ENCODE data around the gene ZNF385D.
A peak's percentile ranks its signal among the peaks of the same experiment; 100 is the strongest.

ZNF385D gene

GRCh38 chr3:21673393-21673792 is 77.6 kb downstream of the ZNF385D start:
- DNase-seq (ENCODE audit: low spot score): no peak

- DNase-seq (ENCODE audit: low spot score): peak; percentile 83
These were observed 78.7 kb downstream of the ZNF385D start for GRCh38 chr3:21672303-21672702.

GRCh38 chr3:21670386-21670785 is 80.6 kb downstream of the ZNF385D start:
- DNase-seq (ENCODE audit: low spot score): no peak

- DNase-seq (ENCODE audit: low spot score): no peak
These were observed 83.0 kb downstream of the ZNF385D start for GRCh38 chr3:21668012-21668411.

GRCh38 chr3:21665444-21666100 is 85.4 kb downstream of the ZNF385D start:
- peak; percentile 21 for DNase-seq (ENCODE audit: low spot score)

GRCh38 chr3:21664996-21665395 is 86.0 kb downstream of the ZNF385D start:
- DNase-seq (ENCODE audit: low spot score): no peak

- DNase-seq (ENCODE audit: low spot score): no peak
These were observed 88.6 kb downstream of the ZNF385D start for GRCh38 chr3:21662403-21662802.

GRCh38 chr3:21654662-21655061 is 96.3 kb downstream of the ZNF385D start:
- DNase-seq (ENCODE audit: low spot score): no peak

- no peak for DNase-seq (ENCODE audit: low spot score)
These were observed 96.8 kb downstream of the ZNF385D start for GRCh38 chr3:21654241-21654640.

GRCh38 chr3:21649519-21649918 is 101.5 kb downstream of the ZNF385D start:
- no peak for DNase-seq (ENCODE audit: low spot score)

- no peak for DNase-seq (ENCODE audit: low spot score)
These were observed 103.0 kb downstream of the ZNF385D start for GRCh38 chr3:21647961-21648360.

- peak; percentile 66 for DNase-seq (ENCODE audit: low spot score)
These were observed 105.7 kb downstream of the ZNF385D start for GRCh38 chr3:21645121-21645897.

GRCh38 chr3:21644268-21644667 is 106.7 kb downstream of the ZNF385D start:
- no peak for DNase-seq (ENCODE audit: low spot score)

GRCh38 chr3:21643752-21644151 is 107.3 kb downstream of the ZNF385D start:
- DNase-seq (ENCODE audit: low spot score): no peak

GRCh38 chr3:21642433-21642832 is 108.6 kb downstream of the ZNF385D start:
- no peak for DNase-seq (ENCODE audit: low spot score)

GRCh38 chr3:21641959-21642358 is 109.1 kb downstream of the ZNF385D start:
- DNase-seq (ENCODE audit: low spot score): no peak

GRCh38 chr3:21638488-21638887 is 112.5 kb downstream of the ZNF385D start:
- DNase-seq (ENCODE audit: low spot score): no peak

GRCh38 chr3:21634112-21634511 is 116.9 kb downstream of the ZNF385D start:
- DNase-seq (ENCODE audit: low spot score): no peak

- no peak for DNase-seq (ENCODE audit: low spot score)
These were observed 126.5 kb downstream of the ZNF385D start for GRCh38 chr3:21624524-21624923.

- DNase-seq (ENCODE audit: low spot score): peak; percentile 45
These were observed 129.8 kb downstream of the ZNF385D start for GRCh38 chr3:21621181-21621651.

GRCh38 chr3:21620511-21621155 is 130.4 kb downstream of the ZNF385D start:
- no peak for DNase-seq (ENCODE audit: low spot score)

- no peak for DNase-seq (ENCODE audit: low spot score)
These were observed 132.3 kb downstream of the ZNF385D start for GRCh38 chr3:21618695-21619094.

Data from AG20443 (cell line).